Neural cell (in vitro differentiated cells): ENCODE measurements around the gene TOR1AIP2. TPM values are rescaled to one million over a fixed set of nuclear protein-coding genes. Genes with fewer than 3 reads are reported as not detected.

Experiments
- H2AFZ ChIP-seq: fragments of 200-600, 300-800 bp; sonication (generic), shearing (Covaris generic); 2 replicates; pipeline ENCODE4 v1.6.0; 2014; ENCODE audit warnings: low read depth, mild to moderate bottlenecking, antibody characterized with exemption, low read length, moderate library complexity
- H3F3A ChIP-seq: fragments of 200-600 bp; shearing (Covaris generic); 2 replicates; pipeline ENCODE4 v1.6.1; 2016; ENCODE audit warnings: mild to moderate bottlenecking, moderate library complexity, mixed read lengths, antibody characterized with exemption, low read length; ENCODE audit not compliant: insufficient read depth, poor library complexity, severe bottlenecking
- H3K27ac ChIP-seq: fragments of 200-600, 300-800 bp; sonication (generic), shearing (Covaris generic); 2 replicates; pipeline ENCODE4 v1.5.1; 2014; ENCODE audit warnings: mild to moderate bottlenecking, low read length, moderate library complexity
- H3K27me3 ChIP-seq: fragments of 300-800, 200-600 bp; sonication (generic), shearing (Covaris generic); 2 replicates; pipeline ENCODE4 v1.6.0; 2014; ENCODE audit warnings: mild to moderate bottlenecking, low read depth, low read length, moderate library complexity; ENCODE audit not compliant: insufficient read depth
- H3K36me3 ChIP-seq: fragments of 300-800, 200-600 bp; sonication (generic), shearing (Covaris generic); 2 replicates; pipeline ENCODE4 v1.5.1; 2014; ENCODE audit warnings: mild to moderate bottlenecking, antibody characterized with exemption, low read length, moderate library complexity; ENCODE audit not compliant: insufficient read depth
- H3K4me2 ChIP-seq: fragments of 300-800, 200-600 bp; sonication (generic), shearing (Covaris generic); 2 replicates; pipeline ENCODE4 v1.6.0; 2014; ENCODE audit warnings: mild to moderate bottlenecking, low read length
- H3K4me3 ChIP-seq: fragments of 300-800, 200-600 bp; sonication (generic), shearing (Covaris generic); 2 replicates; pipeline ENCODE4 v1.5.1; 2014; ENCODE audit warnings: mild to moderate bottlenecking, low read length, moderate library complexity
- H3K79me2 ChIP-seq: fragments of 200-600 bp; shearing (Covaris generic); replicated peaks from 2 replicates; pipeline ENCODE4 v1.6.0; 2014; ENCODE audit warnings: mild to moderate bottlenecking, low read length, moderate library complexity; ENCODE audit not compliant: insufficient read depth
- H3K9ac ChIP-seq: fragments of 300-800, 200-600 bp; sonication (generic), shearing (Covaris generic); 2 replicates; pipeline ENCODE4 v1.6.1; 2016; ENCODE audit warnings: mild to moderate bottlenecking, low read length, mixed read lengths
- H3K9me2 ChIP-seq: fragments of 200-600 bp; shearing (Covaris generic); 2 replicates; pipeline ENCODE4 v1.6.1; 2016; ENCODE audit warnings: mild to moderate bottlenecking, low read length, mixed read lengths; ENCODE audit not compliant: insufficient read depth
- H3K9me3 ChIP-seq: fragments of 200-600, 300-800 bp; sonication (generic), shearing (Covaris generic); 2 replicates; pipeline ENCODE4 v1.6.1; 2016; ENCODE audit warnings: mild to moderate bottlenecking, mixed run types, low read length, moderate library complexity, mixed read lengths
- H4K20me1 ChIP-seq: fragments of 200-600 bp; shearing (Covaris generic); 2 replicates; pipeline ENCODE4 v1.6.1; 2016; ENCODE audit warnings: mild to moderate bottlenecking, mixed run types; ENCODE audit not compliant: insufficient read depth
- CTCF ChIP-seq: fragments of 450-650 bp; IDR thresholded peaks from 2 replicates; pipeline ENCODE4 v1.5.1; 2014; ENCODE audit warnings: antibody characterized with exemption, mild to moderate bottlenecking, moderate library complexity; ENCODE audit not compliant: poor library complexity, severe bottlenecking
- EP300 ChIP-seq: fragments of 450-650 bp; conservative IDR thresholded peaks from 2 replicates; pipeline ENCODE4 v1.6.1; 2014; ENCODE audit warnings: antibody characterized with exemption, mild to moderate bottlenecking, moderate library complexity; ENCODE audit not compliant: poor library complexity, severe bottlenecking
- EZH2 ChIP-seq: fragments of 200-600, 300-800 bp; shearing (Covaris generic), sonication (generic); IDR thresholded peaks from 2 replicates; pipeline ENCODE4 v1.6.1; 2014; ENCODE audit warnings: antibody characterized with exemption, low read length, borderline replicate concordance, mild to moderate bottlenecking; ENCODE audit not compliant: insufficient read depth, poor library complexity, severe bottlenecking
- MXI1 ChIP-seq: fragments of 450-650 bp; conservative IDR thresholded peaks from 2 replicates; pipeline ENCODE4 v1.6.1; 2014; ENCODE audit warnings: antibody characterized with exemption, mild to moderate bottlenecking; ENCODE audit not compliant: poor library complexity, severe bottlenecking
- POLR2AphosphoS5 ChIP-seq: IDR thresholded peaks from 2 replicates; pipeline ENCODE4 v1.6.1; 2012
- RAD21 ChIP-seq: fragments of 450-650 bp; conservative IDR thresholded peaks from 2 replicates; pipeline ENCODE4 v1.6.1; 2014; ENCODE audit warnings: antibody characterized with exemption, mild to moderate bottlenecking, moderate library complexity
- REST ChIP-seq: IDR thresholded peaks from 2 replicates; pipeline ENCODE4 v1.6.1; 2012; ENCODE audit warnings: borderline replicate concordance
- SMC3 ChIP-seq: fragments of 450-650 bp; conservative IDR thresholded peaks from 2 replicates; pipeline ENCODE4 v1.6.1; 2014; ENCODE audit warnings: antibody characterized with exemption, mild to moderate bottlenecking, moderate library complexity; ENCODE audit not compliant: poor library complexity
- TAF1 ChIP-seq: IDR thresholded peaks from 2 replicates; pipeline ENCODE4 v1.6.1; 2012; ENCODE audit warnings: low read depth
- polyA plus RNA-seq: library from polyadenylated mRNA; depleted of rRNA; stranded (reverse); fragments of >200 nt; gene quantifications from 2 replicates; pipeline ENCODE4 v1.2.3, GENCODE V29; 2014

Gene TOR1AIP2
- polyA plus RNA-seq, 1 donor from 2014 or later = 44.7 TPM

DNA sequence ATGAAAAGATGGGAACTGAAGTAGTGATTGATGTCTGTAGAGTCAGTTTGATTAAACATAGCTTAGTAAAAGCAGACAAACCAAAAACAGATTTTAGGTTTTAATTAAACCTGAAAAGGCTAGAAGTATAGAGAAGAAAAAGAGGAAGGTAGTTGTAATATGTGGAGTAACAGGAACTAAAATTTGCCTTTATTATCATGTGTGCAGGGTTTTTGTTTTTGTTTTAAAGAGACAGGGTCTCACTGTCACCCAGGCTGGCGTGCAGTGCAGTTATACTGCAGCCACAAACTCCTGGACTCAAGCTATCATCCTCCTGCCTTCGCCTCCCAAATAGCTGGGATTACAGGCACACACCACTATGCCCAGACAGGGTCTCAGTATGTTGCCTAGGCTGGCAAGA lies 10.5 kb upstream of the TOR1AIP2 start:
- Histone ChIP-seq H3K9me3 (no peaks in the 10 kb centered on the region), H3K79me2 (peaks cover 4% of the 10 kb centered on the region), H3F3A (no peaks in the 10 kb centered on the region), H3K4me2 (no peak overlapping the region), H3K36me3 (no peaks in the 10 kb centered on the region), H3K4me3 (no peak overlapping the region), H4K20me1 (no peaks in the 10 kb centered on the region), H3K27ac (no peak overlapping the region), H3K27me3 (no peaks in the 10 kb centered on the region), H3K9me2 (no peaks in the 10 kb centered on the region), H3K9ac (no peak overlapping the region), H2AFZ (no peak overlapping the region)
- TF ChIP-seq EZH2 = no peak
- no peak for TF ChIP-seq POLR2AphosphoS5
- no peak for TF ChIP-seq TAF1
- TF ChIP-seq RAD21 = no peak
- no peak for TF ChIP-seq SMC3
- no peak for TF ChIP-seq MXI1

DNA sequence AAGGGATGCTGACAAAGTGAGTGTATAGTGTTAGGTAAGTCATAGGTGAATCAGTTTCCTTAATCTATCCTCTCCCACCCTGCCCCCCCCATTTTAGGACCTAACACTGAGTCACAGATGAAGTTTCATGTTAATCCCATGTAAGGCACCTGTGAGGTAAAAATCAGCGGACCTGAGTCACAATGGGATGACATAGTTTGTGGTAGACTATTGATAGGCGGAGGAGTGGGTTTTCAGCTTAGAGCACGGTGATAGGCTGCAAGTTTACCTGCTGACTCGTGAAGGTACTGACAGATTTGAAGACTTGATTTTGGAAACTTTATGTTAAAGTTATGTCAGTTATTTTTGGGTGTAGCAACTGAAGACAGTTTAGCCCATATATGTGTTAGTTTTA lies 6.1 kb upstream of the TOR1AIP2 start:
- Histone ChIP-seq H3K36me3 (no peaks in the 10 kb centered on the region), H3F3A (peaks cover 5% of the 10 kb centered on the region), H2AFZ (peak overlapping the region; percentile 27), H3K4me2 (peak overlapping the region; percentile 58), H3K9ac (peak overlapping the region; percentile 100), H3K27ac (peak overlapping the region; percentile 100), H3K4me3 (peak overlapping the region; percentile 91), H3K79me2 (peaks cover 4% of the 10 kb centered on the region), H3K27me3 (no peaks in the 10 kb centered on the region), H3K9me2 (no peaks in the 10 kb centered on the region), H4K20me1 (no peaks in the 10 kb centered on the region), H3K9me3 (no peaks in the 10 kb centered on the region)
- TF ChIP-seq RAD21 = no peak
- TF ChIP-seq SMC3 = no peak
- TF ChIP-seq CTCF = no peak
- no peak for TF ChIP-seq EZH2
- no peak for TF ChIP-seq EP300
- no peak for TF ChIP-seq POLR2AphosphoS5
- TF ChIP-seq TAF1 = no peak
- TF ChIP-seq MXI1 = no peak
- no peak for TF ChIP-seq REST
